Heart left ventricle (tissue), 16 donors: ENCODE results near the gene PROSER2. TPM values are rescaled to one million over a fixed set of nuclear protein-coding genes. Genes with fewer than 3 reads are reported as not detected.
A peak's percentile ranks its signal among the peaks of the same experiment; 100 is the strongest.

Experiments
- ATAC-seq, 4 donors: fragments of 200-7000 bp; cut with Tn5 transposase; one replicate each; pipeline ENCODE4 v1.9.1; 2020 to 2022; ENCODE audit warnings: moderate library complexity in 4 of 4, mild to moderate bottlenecking in 3 of 4, moderate number of reproducible peaks in 1 of 4
- DNase-seq, 5 donors: peaks; one replicate each; pipeline ENCODE4 v3.0.0-alpha.2; 2020
- H3K27ac ChIP-seq, 12 donors: fragments of 200-600 bp; sonication (generic) in 4 of 12; one replicate each; pipeline versions ENCODE4 v1.5.0 to v1.8.0; 2016 to 2022; ENCODE audit warnings: mild to moderate bottlenecking in 2 of 12
- H3K27me3 ChIP-seq, 9 donors: fragments of 200-600 bp; sonication (generic) in 2 of 9; one replicate each; pipeline versions ENCODE4 v1.5.1 to v1.8.0; 2016 to 2022; ENCODE audit warnings: mild to moderate bottlenecking in 3 of 9
- H3K36me3 ChIP-seq, 9 donors: fragments of 200-600 bp; sonication (generic) in 2 of 9; one replicate each; pipeline versions ENCODE4 v1.5.0 to v1.8.0; 2018 to 2022; ENCODE audit warnings: mild to moderate bottlenecking in 2 of 9
- H3K4me1 ChIP-seq, 12 donors: fragments of 200-600 bp; sonication (generic) in 4 of 12; one replicate each; pipeline versions ENCODE4 v1.5.0 to v1.8.0; 2016 to 2022; ENCODE audit warnings: mild to moderate bottlenecking in 3 of 12
- H3K4me3 ChIP-seq, 12 donors: fragments of 200-600 bp; sonication (generic) in 4 of 12; one replicate each; pipeline versions ENCODE4 v1.5.0 to v1.8.0; 2017 to 2022; ENCODE audit warnings: mild to moderate bottlenecking in 9 of 12, moderate library complexity in 4 of 12
- H3K9me3 ChIP-seq, 12 donors: fragments of 200-600 bp; sonication (generic) in 4 of 12; one replicate each; pipeline versions ENCODE4 v1.5.0 to v1.8.0; 2016 to 2022; ENCODE audit warnings: mild to moderate bottlenecking in 1 of 12
- POLR2A ChIP-seq, 2 donors: fragments of 450-650 bp; IDR thresholded peaks; one replicate each; pipeline ENCODE4 v1.6.1; 2017; ENCODE audit warnings: antibody characterized with exemption in 2 of 2, mild to moderate bottlenecking in 2 of 2, moderate library complexity in 2 of 2
- WGBS, 4 donors: extraction: QIAGEN DNeasy Blood & Tissue Kit in 2 of 4; methylation state at CpG; one replicate each; pipeline versions ENCODE4 v1.1.5 to v1.1.7; 2013 to 2018; 5-methylcytosine and 5-hydroxymethylcytosine counted together
- intact Hi-C, 10 donors: fragments of 100-400 bp; cut with DNase I; formaldehyde crosslinking; loops; one replicate each; pipeline versions ENCODE4 v1.11.1 to v1.14.2; 2022
- long read RNA-seq, 3 donors: library from polyadenylated mRNA; unstranded; transcript quantifications; one replicate each; pipeline ENCODE4 v2.0.0, GENCODE V29; 2020 to 2021
- polyA plus RNA-seq, 2 donors: library from polyadenylated mRNA; stranded (reverse); fragments of 200-250 nt; gene quantifications; one replicate each; pipeline ENCODE4 v1.2.3, GENCODE V29; 2013
- total RNA-seq, 9 donors: library from RNA; depleted of rRNA in 2 of 9; stranded (reverse); fragments of >200 nt in 2 of 9; fragmentation: NEBNext Ultra II Directional in 3 of 9; extraction: Animal tissue kit (Norgen Biotek cat#: 25700) in 3 of 9; gene quantifications; one replicate each; pipeline versions ENCODE4 v1.1.0 to v1.2.4, GENCODE V29; 2016 to 2023
- TF ChIP-seq, protein P1 (sequence below), 12 donors: fragments of 200-600 bp; sonication (generic) in 4 of 12; IDR thresholded peaks; one replicate each; pipeline versions ENCODE4 v1.5.0 to v1.8.0; 2018 to 2022; ENCODE audit warnings: antibody characterized with exemption in 12 of 12, mild to moderate bottlenecking in 5 of 12
- donor health status: ischemic (EF 13 %, LVEDD 7.1; RV severe dilation, severe dysfunction).
- donor health status: healthy with polysubstance abuse.
- donor health status: DM: no; HTN: yes; CAD: no.
- donor health status: DM: no; HTN: no; CAD: no.
- donor health status: ischemic (EF 25% LVEDD 6.9; RV normal size, moderate dysfunction).
- donor health status: ischemic (EF 25% LVEDD 5.7; RV mildly dilated, moderate dysfunction).
- donor health status: healthy.
- donor health status: DM: yes; HTN: yes; CAD: no.
- donor health status: ischemic (EF 35%, LVEDD 5.7; RV mildly dilated, moderate dysfunction).
- donor health status: nonischemic (EF 11% LVEDD 7.7; RV severe dilation, severe dysfunction).
- donor health status: DM: yes; HTN: yes; CAD: no.
- donor health status: PGD.
- donor health status: ischemic (EF 29% LVEDD 5.4; RV normal size, mild dysfunction).
- donor health status: nonischemic (EF 23%, LVEDD 6.1; RV moderate dilation, normal function).

Gene PROSER2, protein sequence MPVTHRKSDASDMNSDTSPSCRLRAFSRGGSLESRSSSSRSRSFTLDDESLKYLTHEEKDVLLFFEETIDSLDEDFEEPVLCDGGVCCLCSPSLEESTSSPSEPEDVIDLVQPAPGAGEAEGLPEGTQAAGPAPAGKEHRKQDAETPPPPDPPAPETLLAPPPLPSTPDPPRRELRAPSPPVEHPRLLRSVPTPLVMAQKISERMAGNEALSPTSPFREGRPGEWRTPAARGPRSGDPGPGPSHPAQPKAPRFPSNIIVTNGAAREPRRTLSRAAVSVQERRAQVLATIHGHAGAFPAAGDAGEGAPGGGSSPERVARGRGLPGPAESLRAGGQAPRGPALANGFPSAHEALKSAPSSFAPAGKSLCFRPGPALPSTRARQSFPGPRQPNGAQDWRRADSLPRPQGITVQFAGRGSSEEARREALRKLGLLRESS
- total RNA-seq (1 to 10 TPM in 4 of 9 donors, under 1 TPM in 5; 0.58 to 3.3 (median 0.84) TPM), polyA plus RNA-seq (under 1 TPM; 0.38 to 0.78 TPM)
- long read RNA-seq, donor 1, result 0 reads
- long read RNA-seq, donor 2, partial matches to known transcripts, result 0 of 1 reads
- long read RNA-seq, donor 2, other reads (novel, unspliced or antisense), result 1 of 1 reads
- long read RNA-seq, donor 3, result 0 reads

DNA sequence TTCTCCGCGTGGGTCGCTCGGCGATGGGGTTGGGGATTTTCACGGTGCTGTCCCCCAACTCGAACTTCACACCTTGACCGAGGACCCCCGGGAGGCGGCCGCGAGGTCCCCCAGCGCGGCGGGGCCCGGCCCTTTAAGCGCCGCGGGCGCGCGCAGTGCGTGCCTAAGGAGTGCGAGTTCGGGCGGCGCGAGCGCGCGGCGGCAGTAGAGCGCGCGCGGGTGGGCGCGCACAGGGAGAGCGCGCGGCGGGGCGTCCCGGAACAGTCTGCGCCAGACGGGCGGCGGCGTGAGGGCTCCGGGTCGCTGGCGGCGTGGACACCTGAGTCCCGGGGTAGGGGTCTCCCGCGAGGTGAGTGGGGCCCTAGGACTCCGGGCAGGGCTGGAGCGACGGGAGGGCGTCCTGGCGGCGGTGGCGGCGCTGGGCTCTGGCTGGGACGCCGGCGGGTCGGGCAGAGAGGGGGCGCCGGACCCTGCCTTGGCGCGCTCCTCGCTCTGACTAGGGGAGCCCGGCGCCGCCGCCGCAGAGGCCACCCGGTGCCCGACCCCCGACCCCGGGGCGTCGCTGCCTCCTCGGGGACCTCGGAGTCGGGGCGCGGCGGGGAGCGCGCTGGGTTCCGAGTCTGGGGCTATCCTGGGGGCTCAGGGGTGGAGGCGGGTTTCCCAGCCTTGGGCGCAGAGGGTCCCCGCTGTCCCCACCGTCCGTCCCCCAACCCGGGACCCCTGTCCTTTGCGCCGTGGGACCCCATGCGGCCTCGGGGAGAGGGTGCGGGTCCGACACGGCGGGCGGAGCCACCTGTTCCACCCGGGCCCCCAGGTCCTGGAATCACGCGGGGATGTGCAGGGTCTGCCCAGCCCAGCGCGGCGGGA is at the start of gene PROSER2:
Gene PROSER2, plus strand, starts transcription at position 235 of the 867 bp plus-strand sequence. CDS start 28,722 bp downstream, outside the sequence.
- peaks cover 0 to 19% (median 0%) of the 10 kb centered on the region in 12 donors for H3K4me1 ChIP-seq
- H3K9me3 ChIP-seq, result no peaks in the 10 kb centered on the region
- H3K27me3 ChIP-seq, result peaks cover 0 to 23% (median 9%) of the 10 kb centered on the region in 9 donors
- peak in 4 of 5 donors; percentile 30 to 69 (median 44) for DNase-seq
- peak in 1 of 2 donors; percentile 59 for TF ChIP-seq POLR2A (IDR thresholded peaks at IDR 0.05)
- TF ChIP-seq, protein P1, sequence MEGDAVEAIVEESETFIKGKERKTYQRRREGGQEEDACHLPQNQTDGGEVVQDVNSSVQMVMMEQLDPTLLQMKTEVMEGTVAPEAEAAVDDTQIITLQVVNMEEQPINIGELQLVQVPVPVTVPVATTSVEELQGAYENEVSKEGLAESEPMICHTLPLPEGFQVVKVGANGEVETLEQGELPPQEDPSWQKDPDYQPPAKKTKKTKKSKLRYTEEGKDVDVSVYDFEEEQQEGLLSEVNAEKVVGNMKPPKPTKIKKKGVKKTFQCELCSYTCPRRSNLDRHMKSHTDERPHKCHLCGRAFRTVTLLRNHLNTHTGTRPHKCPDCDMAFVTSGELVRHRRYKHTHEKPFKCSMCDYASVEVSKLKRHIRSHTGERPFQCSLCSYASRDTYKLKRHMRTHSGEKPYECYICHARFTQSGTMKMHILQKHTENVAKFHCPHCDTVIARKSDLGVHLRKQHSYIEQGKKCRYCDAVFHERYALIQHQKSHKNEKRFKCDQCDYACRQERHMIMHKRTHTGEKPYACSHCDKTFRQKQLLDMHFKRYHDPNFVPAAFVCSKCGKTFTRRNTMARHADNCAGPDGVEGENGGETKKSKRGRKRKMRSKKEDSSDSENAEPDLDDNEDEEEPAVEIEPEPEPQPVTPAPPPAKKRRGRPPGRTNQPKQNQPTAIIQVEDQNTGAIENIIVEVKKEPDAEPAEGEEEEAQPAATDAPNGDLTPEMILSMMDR (IDR thresholded peaks at IDR 0.05), result no peak
- peak within 1 kb of the TSS; percentile 37 to 86 (median 70) for H3K4me3 ChIP-seq
- intact Hi-C loops, result no loop called here
- peak in 3 of 4 donors; percentile 91 to 96 (median 95) for ATAC-seq
- H3K36me3 ChIP-seq, result no peaks in the 10 kb centered on the region
- 1 to 3% (median 2%) methylated on average over 46 to 114 of the region's 114 CpGs for WGBS, 4 donors
- H3K27ac ChIP-seq, result peak within 1 kb of the TSS in 6 of 12 donors; percentile 4 to 55 (median 40)

DNA sequence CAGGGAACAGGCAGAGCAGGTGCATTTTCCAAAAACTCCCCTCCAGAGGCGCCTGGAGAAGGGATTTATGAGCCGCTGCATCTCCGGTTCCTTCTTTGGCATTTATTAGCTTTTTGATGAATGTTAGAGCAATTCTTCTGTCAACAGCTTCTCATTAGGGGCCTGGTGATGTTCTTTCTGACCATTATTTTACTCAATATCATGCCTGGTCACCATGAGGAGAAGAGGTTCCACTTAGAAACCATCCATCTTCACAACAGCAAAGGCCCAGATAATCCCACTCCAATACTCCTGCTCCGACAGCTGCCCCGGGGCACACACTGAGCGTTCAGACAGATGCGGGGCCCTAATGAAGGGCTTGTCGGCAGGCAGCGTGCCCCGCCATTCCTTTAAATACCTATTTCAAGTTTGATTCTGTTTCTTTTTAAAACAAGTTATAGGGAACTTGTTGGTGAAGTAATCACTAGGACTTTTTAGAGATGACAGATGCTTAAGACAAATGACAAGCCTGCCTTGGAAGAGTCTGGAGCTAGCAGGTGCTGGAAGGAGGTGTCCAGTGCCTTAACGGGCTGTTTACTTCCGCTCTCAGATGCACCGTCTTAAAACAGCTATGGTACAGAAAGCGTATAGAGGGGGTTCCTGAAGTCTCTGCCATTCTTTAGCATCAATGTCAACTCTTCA is 49.3 kb upstream of the PROSER2 start:
- Histone ChIP-seq H3K27me3 (peaks cover 0 to 7% (median 0%) of the 10 kb centered on the region in 9 donors), H3K4me3 (no peak overlapping the region), H3K4me1 (no peaks in the 10 kb centered on the region), H3K27ac (no peak overlapping the region), H3K9me3 (no peaks in the 10 kb centered on the region), H3K36me3 (no peaks in the 10 kb centered on the region)
- WGBS, 4 donors, result 92 to 94% (median 93%) methylated on average over 14 of the region's 14 CpGs
- DNase-seq (no peak), ATAC-seq (no peak)
- TF ChIP-seq, protein P1 (IDR thresholded peaks at IDR 0.05), result no peak
- no peak for TF ChIP-seq POLR2A (IDR thresholded peaks at IDR 0.05)
- intact Hi-C loops, result no loop called here

DNA sequence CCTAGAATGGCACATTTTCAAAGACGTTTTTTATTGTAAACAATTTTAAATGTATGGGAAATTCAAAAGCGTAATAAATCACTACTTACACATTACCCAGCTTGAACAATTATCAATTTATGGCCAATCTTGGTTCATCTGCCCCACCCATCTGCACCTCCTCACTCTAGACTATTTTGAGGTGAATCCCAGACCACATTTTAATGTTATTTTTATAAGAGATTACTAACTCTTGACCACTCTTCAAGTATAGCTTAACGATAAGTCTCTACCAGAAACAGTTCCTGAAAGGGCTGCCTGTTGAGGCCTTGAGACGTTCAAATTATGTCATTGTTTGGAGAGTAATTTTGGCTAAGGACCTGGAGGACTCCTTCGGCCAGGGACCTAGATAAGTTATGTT is 47.7 kb upstream of the PROSER2 start:
- H3K36me3 ChIP-seq, result no peaks in the 10 kb centered on the region
- 47 to 74% (median 64%) methylated on average over 5 of the region's 5 CpGs for WGBS, 4 donors
- no peak for ATAC-seq
- H3K9me3 ChIP-seq, result no peaks in the 10 kb centered on the region
- DNase-seq, result no peak
- intact Hi-C loops, result no loop called here
- no peak overlapping the region for H3K27ac ChIP-seq
- no peaks in the 10 kb centered on the region for H3K4me1 ChIP-seq
- H3K27me3 ChIP-seq, result peaks cover 0 to 7% (median 0%) of the 10 kb centered on the region in 9 donors
- no peak for TF ChIP-seq POLR2A (IDR thresholded peaks at IDR 0.05)
- TF ChIP-seq, protein P1 (IDR thresholded peaks at IDR 0.05), result no peak
- no peak overlapping the region for H3K4me3 ChIP-seq
